HuH-7.5 (cell line): ENCODE measurements around the gene TUT1.
"Not testable (repeated sequence)": the region's sequence is repeated elsewhere in the genome, so short reads cannot be mapped to it uniquely, and the experiment has no call there.

ENCODE experiments used
- DNase-seq: peaks from one replicate; pipeline ENCODE4 v3.0.0; 2011; ENCODE audit warnings: low spot score

The TUT1 gene

GRCh38 chr11:62578541-62578940, 12.8 kb downstream of the TUT1 start:
- DNase-seq = no peak

- no peak for DNase-seq
Measured at GRCh38 chr11:62577046-62577714, 14.1 kb downstream of the TUT1 start.

GRCh38 chr11:62575837-62576236, 15.5 kb downstream of the TUT1 start:
- no peak for DNase-seq

GRCh38 chr11:62575156-62575555, 16.2 kb downstream of the TUT1 start:
- no peak for DNase-seq

GRCh38 chr11:62574363-62575071, 16.8 kb downstream of the TUT1 start:
- no peak for DNase-seq

- DNase-seq = peak; percentile 96
Measured at GRCh38 chr11:62573592-62574362, 17.5 kb downstream of the TUT1 start, which contains the start of gene EEF1G. Gene EEF1G (minus strand): TSS chr11:62573891. CDS start chr11:62573842, 49 bp downstream.

- no peak for DNase-seq
Measured at GRCh38 chr11:62573006-62573591, 18.2 kb downstream of the TUT1 start.

GRCh38 chr11:62572431-62572830, 18.9 kb downstream of the TUT1 start:
- DNase-seq = no peak

- DNase-seq = not testable (repeated sequence)
Measured at GRCh38 chr11:62571493-62571892, 19.8 kb downstream of the TUT1 start.

- not testable (repeated sequence) for DNase-seq
Measured at GRCh38 chr11:62570903-62571302, 20.4 kb downstream of the TUT1 start.

- no peak for DNase-seq
Measured at GRCh38 chr11:62569611-62570010, 21.7 kb downstream of the TUT1 start.

- DNase-seq = no peak
Measured at GRCh38 chr11:62567018-62567633, 24.2 kb downstream of the TUT1 start.

GRCh38 chr11:62566247-62566646, 25.1 kb downstream of the TUT1 start:
- no peak for DNase-seq

GRCh38 chr11:62565100-62565802, 26.1 kb downstream of the TUT1 start:
- DNase-seq = no peak

- DNase-seq = not testable (repeated sequence)
Measured at GRCh38 chr11:62561677-62562230, 29.6 kb downstream of the TUT1 start.

- peak; percentile 75 for DNase-seq
Measured at GRCh38 chr11:62560566-62561103, 30.7 kb downstream of the TUT1 start.

- DNase-seq = not testable (repeated sequence)
Measured at GRCh38 chr11:62559626-62560025, 31.7 kb downstream of the TUT1 start.

- no peak for DNase-seq
Measured at GRCh38 chr11:62559204-62559603, 32.1 kb downstream of the TUT1 start.

GRCh38 chr11:62558669-62559068, 32.7 kb downstream of the TUT1 start:
- DNase-seq = no peak

- no peak for DNase-seq
Measured at GRCh38 chr11:62556875-62557631, 34.3 kb downstream of the TUT1 start.
